GM20431 (cell line): ENCODE data around the gene RALGPS2.

Source experiments
- in situ Hi-C: fragments of 300-500 bp; cut with MseI, MboI; formaldehyde crosslinking; loops from one replicate; pipeline ENCODE4 v1.15.0; 2020; ENCODE audit warnings: low sequenced_read_pairs; ENCODE audit not compliant: unreplicated experiment

RALGPS2 gene, protein sequence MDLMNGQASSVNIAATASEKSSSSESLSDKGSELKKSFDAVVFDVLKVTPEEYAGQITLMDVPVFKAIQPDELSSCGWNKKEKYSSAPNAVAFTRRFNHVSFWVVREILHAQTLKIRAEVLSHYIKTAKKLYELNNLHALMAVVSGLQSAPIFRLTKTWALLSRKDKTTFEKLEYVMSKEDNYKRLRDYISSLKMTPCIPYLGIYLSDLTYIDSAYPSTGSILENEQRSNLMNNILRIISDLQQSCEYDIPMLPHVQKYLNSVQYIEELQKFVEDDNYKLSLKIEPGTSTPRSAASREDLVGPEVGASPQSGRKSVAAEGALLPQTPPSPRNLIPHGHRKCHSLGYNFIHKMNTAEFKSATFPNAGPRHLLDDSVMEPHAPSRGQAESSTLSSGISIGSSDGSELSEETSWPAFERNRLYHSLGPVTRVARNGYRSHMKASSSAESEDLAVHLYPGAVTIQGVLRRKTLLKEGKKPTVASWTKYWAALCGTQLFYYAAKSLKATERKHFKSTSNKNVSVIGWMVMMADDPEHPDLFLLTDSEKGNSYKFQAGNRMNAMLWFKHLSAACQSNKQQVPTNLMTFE

DNA sequence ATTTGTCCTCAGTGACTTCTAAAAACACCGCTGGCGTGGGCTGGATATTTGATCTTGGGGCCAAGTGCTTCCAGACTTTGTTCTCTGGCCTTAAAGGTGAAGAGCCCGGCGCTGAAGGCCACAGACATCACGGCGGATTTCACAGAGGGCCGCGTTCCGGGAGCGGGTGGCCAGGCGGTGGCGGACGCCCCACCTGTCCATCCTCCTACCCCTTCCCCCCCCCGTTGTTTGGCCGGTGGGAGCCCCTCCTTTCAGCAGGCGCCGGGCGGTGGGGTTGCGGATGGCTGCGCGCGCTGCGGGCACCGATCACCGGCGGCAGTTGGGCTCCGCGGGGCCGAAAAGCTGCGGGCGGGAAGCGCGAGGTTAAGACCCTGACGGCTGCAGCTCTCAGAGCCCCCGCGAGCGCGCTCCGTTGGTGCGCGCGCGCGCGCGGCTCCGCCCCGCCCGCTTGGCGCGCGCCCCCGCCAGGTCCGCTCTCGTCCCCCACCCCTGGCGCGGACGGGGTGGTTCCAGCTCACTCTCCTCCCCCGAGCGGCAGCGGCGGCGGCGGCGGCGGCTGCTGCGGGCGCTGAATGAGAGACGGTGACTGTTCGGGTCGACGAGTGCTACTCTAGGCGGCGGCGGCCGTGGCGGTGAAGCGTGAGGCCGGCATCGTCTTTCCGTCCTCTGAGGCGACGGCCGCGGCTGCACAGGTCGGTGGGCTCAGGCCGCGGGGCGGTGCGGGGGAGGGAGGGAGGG, at the start of gene RALGPS2:
RALGPS2 (plus strand) TSS at position 517 of the 738 bp plus-strand sequence. CDS start 51,521 bp downstream, outside the sequence.
- in situ Hi-C loops = no loop called here

DNA sequence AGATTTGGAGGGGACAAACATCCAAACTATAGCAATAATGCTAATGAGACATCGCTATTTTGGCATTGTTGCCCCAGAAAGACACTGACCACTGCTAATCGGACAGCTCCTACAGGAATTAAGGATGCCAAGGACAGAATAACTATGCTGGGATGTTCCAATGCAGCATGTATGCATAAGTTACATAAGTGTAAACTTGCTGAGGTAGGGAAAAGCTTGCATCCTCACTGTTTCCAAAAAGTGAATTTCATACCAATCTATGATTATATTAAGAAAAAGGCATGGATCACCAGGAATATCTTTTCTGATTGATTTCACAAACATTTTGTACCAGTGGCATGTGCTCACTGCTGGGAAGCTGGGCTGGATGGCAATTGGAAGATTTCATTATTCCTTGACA, 45.8 kb upstream of the RALGPS2 start:
- in situ Hi-C loops = no loop called here

DNA sequence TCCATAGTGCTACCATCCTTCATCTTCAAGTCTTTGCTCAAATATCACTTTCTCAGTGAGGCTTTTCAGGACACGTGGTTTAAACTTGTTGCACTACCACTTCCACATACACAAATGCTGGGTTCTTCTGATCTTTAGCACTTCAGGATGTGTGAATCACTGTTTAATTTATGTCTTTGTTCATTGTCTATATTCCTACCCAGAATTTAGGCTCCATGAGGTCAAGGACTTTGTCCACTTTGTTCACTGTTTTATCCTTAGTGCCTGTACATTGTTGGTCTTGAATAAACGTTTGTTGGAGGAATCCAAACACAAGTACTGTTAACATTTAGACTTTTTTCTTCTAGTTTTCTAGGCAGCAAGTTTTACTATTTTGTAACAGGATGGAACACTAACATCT, 42.6 kb upstream of the RALGPS2 start:
- in situ Hi-C loops = no loop called here

DNA sequence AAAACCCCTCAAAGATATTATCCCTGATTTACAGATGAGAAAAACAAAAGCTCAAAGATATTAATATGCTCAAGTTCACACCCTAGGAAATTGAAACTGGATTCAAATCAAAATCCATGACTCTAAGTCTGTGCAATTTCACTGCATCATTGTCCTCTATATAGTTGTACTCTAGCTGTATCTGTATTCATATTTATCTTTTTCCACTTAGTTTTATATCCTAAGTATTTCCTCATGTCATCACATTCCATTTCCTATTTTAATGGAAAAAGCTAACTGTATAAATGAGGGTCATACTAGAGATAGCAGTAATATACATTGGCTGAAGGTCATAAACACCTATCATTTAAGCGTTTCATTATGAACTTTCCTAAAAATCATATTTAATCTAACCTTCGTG, 42.2 kb upstream of the RALGPS2 start:
- in situ Hi-C loops = no loop called here

DNA sequence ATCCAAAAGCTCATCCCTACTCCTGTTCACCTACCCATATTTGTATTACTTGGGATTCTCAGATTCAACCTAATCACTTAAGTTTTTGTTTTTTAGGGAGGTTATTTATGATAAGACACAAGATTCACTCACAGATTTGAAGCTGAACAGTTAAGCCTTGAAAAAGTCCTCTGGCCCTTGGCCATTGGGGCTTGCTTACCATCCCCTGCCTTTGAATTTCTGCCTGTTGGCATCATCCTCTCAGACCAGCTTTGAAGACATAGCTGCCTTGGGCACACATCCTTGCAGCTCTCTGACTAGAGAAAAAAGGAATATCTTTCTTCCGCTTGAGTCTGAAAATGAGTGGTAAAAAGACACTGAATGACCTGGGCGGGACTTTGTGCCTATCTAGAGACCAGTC, 41.8 kb upstream of the RALGPS2 start:
- in situ Hi-C loops = no loop called here

DNA sequence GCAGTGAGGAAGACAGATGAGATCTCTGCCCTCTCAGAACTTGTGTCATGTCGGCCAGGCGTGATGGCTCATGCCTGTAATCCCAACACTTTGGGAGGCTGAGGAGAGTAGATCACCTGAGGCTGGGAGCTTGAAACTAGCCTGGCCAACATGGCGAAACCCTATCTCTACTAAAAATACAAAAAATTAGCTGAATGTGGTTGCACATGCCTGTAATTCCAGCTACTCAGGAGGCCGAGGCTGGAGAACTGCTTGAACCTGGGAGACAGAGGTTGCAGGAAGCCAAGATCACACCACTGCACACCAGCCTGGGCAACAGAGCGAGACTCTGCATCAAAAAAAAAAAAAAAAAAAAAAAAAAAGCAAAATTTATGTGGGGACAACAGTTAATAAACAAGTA, 40.9 kb upstream of the RALGPS2 start:
- in situ Hi-C loops = no loop called here

DNA sequence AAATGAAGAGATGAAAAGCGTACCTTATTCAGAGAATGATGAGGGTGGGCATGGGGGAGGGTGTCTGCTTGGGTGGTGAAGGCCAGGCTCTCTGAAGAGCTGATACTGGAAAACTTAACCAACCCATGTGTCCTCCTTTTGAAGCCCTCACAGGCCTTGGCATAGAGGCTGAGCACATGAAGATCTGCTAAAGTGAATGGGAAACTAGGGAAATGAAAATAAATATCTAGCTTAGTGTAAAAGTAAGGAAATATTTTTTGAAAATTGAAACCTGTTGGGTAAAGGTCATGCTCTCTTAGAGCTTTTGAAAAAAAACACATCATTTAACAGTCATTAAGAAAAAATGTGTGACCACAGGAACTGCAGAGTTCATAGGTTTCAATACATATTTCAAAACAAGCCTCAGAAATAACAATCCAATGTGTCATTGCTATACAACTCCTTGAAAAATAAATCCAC, 40.5 kb upstream of the RALGPS2 start:
- in situ Hi-C loops = no loop called here

DNA sequence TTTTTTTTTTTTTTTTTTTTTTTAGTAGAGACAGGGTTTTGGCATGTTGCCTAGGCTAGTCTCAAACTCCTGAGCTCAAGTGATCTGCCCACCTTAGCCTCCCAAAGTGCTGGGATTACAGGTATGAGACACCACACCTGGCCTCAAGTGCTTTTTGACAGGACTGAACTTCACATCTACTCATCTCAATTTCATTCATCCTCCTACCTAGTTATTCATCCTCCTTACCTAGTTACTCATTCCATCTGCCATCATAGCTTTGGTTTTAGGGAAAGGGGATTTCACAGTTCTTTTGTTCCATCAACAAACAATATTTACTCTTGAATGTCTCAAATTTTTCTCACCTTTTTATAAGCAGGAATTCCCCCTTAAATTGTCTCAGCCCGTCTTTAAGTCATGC, 38.6 kb upstream of the RALGPS2 start:
- in situ Hi-C loops = no loop called here

DNA sequence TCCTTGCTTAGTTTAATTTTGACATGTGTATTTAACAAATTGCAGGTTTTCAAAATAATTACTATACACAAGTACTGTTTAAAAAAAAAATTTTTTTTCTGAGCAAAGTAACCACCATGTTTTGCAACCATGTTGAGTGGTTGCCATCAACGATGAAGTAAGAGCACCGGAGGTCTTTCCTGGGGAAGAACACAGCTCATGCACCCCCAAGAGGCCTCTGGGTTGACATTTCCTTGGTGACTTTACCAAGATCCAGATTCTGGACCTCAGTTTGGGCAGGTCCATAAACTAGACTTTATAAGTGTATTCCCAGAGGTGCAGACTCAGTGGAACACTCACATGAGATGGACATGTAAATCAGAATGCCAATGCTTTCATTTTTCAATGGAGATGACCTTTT, 36.8 kb upstream of the RALGPS2 start:
- in situ Hi-C loops = no loop called here

DNA sequence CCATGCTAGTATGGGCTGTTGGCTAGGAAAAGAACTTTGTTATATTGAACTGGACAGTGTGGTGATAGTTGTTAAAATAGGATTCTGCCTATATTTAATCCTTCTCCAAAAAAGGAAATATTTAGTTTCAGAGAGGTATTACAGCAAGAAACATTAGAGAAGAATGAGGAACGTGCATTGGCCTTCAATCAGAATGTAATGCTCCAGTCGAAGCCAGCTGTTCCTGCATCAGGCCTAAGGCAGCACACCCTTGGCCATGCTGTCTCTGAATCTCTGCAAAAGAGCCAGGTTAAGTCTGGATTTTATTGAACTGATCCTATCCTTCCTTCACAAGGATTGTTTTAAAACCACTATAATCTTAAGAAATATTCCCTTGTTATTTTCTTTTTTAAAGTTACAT, 35.3 kb upstream of the RALGPS2 start:
- in situ Hi-C loops = no loop called here

DNA sequence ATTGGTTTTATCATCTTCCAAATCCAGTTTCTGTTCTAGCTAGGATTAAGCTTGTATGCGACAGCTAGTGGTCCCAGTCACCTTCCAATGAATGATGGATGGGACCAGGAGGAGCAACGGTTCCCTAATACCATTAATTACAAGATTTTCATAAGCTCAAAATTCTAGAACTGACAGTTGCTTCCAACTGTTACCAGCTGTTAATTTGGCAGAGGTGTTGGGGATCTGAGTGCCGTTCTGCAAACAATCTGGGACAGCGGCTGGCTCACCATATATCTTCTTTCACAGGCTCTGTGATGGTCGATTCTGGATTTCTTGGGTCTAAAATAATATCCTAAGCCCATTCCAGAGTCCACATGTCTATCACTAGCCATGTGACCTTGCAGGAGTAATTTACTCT, 34.5 kb upstream of the RALGPS2 start:
- in situ Hi-C loops = no loop called here

DNA sequence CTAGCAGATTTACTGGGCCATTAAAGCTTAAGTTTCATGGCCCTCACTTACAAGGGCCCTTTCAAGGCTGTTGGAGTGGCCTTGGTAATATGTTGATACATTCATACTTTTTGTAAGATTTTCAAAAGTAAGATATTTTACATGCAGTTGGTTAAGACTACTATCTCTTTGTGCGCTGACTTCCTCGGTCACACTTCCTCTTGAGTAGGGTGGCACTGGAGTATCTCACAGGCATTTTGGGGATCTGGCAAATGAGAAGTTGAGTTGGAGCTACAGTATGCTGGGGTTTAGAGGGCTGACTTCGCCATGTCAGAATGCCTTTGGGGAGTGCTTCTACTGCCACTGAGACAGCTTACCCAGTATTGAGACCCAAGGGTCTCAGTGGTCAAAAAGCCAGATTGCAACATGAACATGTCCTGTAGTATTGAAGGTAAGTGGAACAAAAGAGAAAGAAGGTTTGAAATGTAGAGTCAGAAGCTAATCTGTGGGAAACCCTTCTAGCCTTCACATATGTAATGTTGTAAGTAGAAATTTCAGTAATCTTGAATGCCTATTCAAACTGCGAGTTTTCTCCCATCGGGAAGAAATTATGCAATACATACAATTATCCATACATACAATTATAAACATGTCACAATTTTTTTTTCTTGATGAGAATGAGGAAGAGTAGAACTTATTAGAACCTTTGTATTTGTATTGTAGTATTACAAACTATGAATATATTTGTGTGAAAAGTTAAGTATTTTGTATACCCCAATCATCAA, 32.3 kb upstream of the RALGPS2 start:
- in situ Hi-C loops = no loop called here

DNA sequence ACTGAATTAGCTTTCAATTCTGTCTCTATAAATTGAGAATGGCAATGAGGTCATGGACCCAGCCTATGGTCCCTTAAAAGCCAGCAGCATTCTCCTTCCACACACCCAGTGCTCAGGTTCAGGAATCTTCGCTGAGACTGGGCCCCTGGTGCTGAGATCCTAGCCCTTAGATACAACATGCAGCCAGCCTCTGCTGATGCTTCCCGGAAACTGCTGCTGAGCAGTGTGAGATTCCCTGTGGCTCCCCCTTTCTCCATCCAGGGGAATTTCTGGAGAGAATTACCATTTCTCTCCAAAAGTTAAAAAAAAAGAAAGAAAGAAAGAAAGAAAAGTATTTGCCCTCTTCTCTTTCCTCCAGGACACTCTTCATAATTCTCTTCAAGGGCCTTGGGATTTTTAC, 31.7 kb upstream of the RALGPS2 start:
- in situ Hi-C loops = no loop called here

DNA sequence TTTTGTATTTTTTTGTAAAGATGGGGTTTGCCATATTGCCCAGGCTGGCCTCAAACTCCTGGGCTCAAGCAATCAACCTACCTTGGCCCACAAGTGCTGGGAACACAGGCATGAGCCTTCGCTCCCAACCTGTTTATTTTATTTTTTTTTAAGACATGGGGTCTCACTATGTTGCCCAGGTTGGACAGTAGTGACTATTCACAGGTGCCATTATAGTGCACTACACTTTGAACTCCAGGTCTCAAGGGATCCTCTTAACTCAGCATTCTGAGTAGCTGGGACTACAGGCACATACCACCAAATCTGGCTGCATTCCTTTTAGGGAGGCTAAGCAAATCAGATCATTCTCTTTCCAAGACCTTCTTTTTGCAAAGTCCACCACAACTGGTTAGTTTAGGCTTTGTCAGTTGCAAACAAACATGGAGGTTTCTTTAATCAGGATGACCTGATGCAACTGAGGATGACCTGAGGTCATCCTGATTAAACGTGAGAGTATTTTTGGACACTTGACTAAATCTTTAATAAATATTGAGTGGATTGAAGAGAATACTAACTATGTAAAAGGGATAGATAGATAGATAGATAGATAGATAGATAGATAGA, 30.0 kb upstream of the RALGPS2 start:
- in situ Hi-C loops = no loop called here

DNA sequence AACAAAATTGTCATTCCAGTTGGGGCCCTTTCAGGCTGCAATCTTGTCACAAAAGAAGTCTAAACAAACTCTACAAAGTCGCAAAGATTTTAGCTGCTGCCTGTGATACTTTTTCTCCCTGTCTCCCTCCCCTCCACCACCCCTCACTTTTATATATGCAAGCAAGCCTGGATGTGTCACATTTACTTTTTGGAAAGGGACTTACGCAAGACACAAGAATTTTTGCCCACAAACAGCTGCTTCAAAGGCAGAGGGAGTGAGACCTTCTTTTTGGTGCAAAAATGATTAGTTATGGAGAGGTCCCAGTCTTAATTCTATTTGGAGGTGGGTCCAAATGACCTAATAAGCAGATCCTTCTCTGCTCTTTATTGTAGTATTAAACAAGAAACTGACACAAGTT, 22.9 kb upstream of the RALGPS2 start:
- in situ Hi-C loops = no loop called here

DNA sequence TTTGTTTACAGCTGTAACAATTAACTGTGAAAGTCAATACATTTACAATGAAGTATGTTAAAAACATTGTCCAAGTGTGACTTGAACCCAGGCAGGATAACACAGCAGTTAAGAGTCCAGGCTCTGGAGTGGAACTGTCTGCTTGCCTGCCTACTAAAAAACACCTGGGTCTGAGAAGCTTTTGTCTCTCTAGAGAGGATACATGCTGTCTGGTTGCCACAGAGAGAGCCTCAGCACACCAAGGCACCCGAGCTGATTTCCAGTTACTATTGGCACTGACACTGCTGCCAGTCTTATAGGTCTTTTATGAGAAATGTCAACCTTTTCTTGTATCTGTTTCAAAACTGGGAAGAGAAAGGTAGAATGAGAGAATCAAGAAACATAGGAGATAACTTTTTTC, 20.2 kb upstream of the RALGPS2 start:
- in situ Hi-C loops = no loop called here

DNA sequence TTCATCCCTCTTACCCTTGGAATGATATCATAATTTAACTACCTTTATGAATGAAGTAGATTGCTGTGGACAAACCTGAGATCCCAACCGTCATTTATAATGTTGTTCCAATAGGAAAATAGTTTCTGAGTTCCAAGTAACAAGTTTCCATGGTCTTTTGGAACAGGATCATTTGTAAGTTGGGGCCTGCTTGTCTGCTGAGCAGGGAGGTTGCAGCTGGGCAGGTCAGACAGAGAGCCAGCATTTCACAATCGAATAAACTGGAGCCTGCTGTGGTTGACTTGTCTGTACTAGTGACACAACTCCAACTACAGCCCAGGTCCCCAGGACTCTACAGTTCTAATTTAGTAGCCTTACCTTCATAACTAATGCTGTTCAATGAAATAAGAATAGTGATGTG, 18.6 kb upstream of the RALGPS2 start:
- in situ Hi-C loops = no loop called here

DNA sequence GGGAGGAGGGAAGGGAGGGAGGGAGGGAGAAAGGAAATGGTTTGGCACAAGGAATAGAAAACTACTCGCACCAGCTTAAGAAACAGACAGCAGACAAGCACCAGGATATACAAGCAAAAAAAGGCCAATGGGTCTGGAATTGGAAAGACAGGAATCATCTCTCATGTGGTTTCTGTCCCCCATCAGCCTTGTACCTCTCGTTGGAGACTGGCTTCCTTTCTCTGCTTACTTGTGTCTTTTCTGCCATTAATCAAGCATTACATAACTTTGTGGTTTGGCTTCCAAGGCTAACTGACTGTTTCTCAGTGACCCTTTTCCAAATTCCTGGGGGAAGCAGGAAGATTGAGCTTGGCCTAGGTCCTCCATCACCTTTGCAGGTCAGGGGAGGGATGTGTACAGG, 11.8 kb upstream of the RALGPS2 start:
- in situ Hi-C loops = no loop called here

DNA sequence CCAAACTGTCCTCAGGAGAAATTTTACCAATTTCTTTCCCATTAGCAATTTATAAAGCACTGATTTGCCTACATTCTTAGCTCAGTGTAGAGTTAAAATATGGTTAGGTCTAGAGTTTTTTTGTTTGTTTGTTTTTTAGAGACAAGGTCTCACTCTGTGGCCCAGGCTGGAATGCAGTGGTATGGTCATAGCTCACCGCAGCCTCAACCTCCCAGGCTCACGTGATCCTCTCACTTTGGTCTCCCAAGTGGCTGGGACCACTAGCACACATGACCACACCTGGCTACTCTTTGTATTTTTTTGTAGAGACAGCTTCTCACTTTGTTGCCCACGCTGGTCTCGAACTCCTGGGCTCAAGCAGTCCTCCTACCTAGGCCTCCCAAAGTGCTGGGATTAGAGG, 10.6 kb upstream of the RALGPS2 start:
- in situ Hi-C loops = no loop called here

DNA sequence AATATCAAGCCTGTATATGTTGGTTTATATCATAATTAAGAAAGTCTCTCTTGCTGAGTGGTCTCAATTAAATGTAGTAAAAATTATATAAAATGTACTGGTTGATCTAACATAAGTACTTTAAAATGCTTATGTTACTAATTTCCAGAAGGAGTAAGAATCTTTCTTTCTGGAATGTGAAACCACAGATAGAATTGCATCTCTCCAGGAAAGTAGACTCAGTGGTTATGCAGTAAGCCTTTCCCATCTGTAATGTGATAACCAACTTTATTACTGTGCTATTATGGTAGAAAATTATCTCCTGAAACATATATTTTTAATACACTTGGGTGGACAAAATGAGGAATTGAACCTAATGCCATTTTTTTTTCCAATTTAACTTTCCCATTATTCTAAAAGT, 8.9 kb upstream of the RALGPS2 start:
- in situ Hi-C loops = no loop called here
